Activated T-cell treated with anti-CD3 and anti-CD28 coated beads, Interleukin-2, amount 50 U/mL, for 1 hour (primary cell): ENCODE results near the gene OR11H7.
"Not testable (repeated sequence)": the region's sequence is repeated elsewhere in the genome, so short reads cannot be mapped to it uniquely, and the experiment has no call there.

Experiments used
- DNase-seq: peaks from one replicate; pipeline ENCODE4 v3.0.0-alpha.2; 2020

The OR11H7 gene

GRCh38 chr14:20280265-20280664 is 51.5 kb downstream of the OR11H7 start:
- not testable (repeated sequence) for DNase-seq
